Naive thymus-derived CD4-positive, alpha-beta T cell (primary cell): ENCODE results near the gene CHTOP. TPM values are rescaled to one million over a fixed set of nuclear protein-coding genes. Genes with fewer than 3 reads are reported as not detected.

Experiments used
- ATAC-seq: fragments of 150-1000 bp; cut with Tn5 transposase; 2 replicates; pipeline ENCODE4 v1.10.0; 2021; ENCODE audit warnings: mild to moderate bottlenecking, moderate library complexity
- CTCF ChIA-PET: fragments of 350-600 bp; sonication (Branson Sonifier 250); formaldehyde crosslinking; loops from one replicate; lab custom pipeline; 2021; ENCODE audit warnings: antibody characterized with exemption; lab: Charles Lee
- POLR2A ChIA-PET: fragments of 350-600 bp; sonication (Branson Sonifier 250); formaldehyde crosslinking; loops from one replicate; lab custom pipeline; 2021; ENCODE audit warnings: antibody characterized with exemption, inconsistent platforms; lab: Charles Lee
- DNase-seq, 9 donors: peaks; one replicate each; pipeline versions ENCODE4 v3.0.0 to v3.0.0-alpha.2; 2020 to 2022; ENCODE audit warnings: mixed read lengths in 1 of 9
- H3K27ac ChIP-seq: one replicate; pipeline ENCODE4 v1.7.0; 2013; ENCODE audit warnings: mild to moderate bottlenecking, low read depth, low read length, moderate library complexity
- H3K27me3 ChIP-seq, 2 donors: one replicate each; pipeline ENCODE4 v1.7.0; 2013; ENCODE audit warnings: low read length in 2 of 2, mild to moderate bottlenecking in 2 of 2, moderate library complexity in 2 of 2; ENCODE audit not compliant: control insufficient read depth in 2 of 2, insufficient read depth in 2 of 2
- H3K36me3 ChIP-seq, 3 experiments: 1 replicate in 2 of 3; 2 replicates in 1 of 3; pipeline ENCODE4 v1.7.0; 2013; ENCODE audit warnings: low read length in 3 of 3, mild to moderate bottlenecking in 3 of 3, moderate library complexity in 1 of 3; ENCODE audit not compliant: insufficient read depth in 3 of 3, control insufficient read depth in 2 of 3
- H3K4me1 ChIP-seq, 2 donors: one replicate each; pipeline ENCODE4 v1.7.0; 2013; ENCODE audit warnings: low read length in 2 of 2, mild to moderate bottlenecking in 2 of 2, moderate library complexity in 1 of 2; ENCODE audit not compliant: control insufficient read depth in 2 of 2, insufficient read depth in 2 of 2
- H3K4me3 ChIP-seq: 2 replicates; pipeline ENCODE4 v1.7.0; 2013; ENCODE audit warnings: mild to moderate bottlenecking, low read length
- H3K9me3 ChIP-seq, 3 experiments: 1 replicate in 2 of 3; 2 replicates in 1 of 3; pipeline ENCODE4 v1.7.0; 2013; ENCODE audit warnings: low read length in 3 of 3; ENCODE audit not compliant: control insufficient read depth in 2 of 3
- H3K27ac Mint-ChIP-seq, 9 donors: one replicate each; pipeline ENCODE4 v1.8.0; 2020 to 2022; ENCODE audit warnings: mixed read lengths in 9 of 9, mild to moderate bottlenecking in 8 of 9, moderate library complexity in 5 of 9, inconsistent platforms in 2 of 9
- H3K27me3 Mint-ChIP-seq, 5 donors: one replicate each; pipeline ENCODE4 v1.8.0; 2021 to 2022; ENCODE audit warnings: mixed read lengths in 5 of 5, mild to moderate bottlenecking in 1 of 5
- H3K36me3 Mint-ChIP-seq, 5 donors: one replicate each; pipeline ENCODE4 v1.8.0; 2020 to 2022; ENCODE audit warnings: mixed read lengths in 5 of 5, mild to moderate bottlenecking in 3 of 5, inconsistent platforms in 1 of 5
- H3K4me1 Mint-ChIP-seq, 7 donors: one replicate each; pipeline ENCODE4 v1.8.0; 2020 to 2022; ENCODE audit warnings: mixed read lengths in 7 of 7, mild to moderate bottlenecking in 3 of 7, inconsistent platforms in 1 of 7
- H3K4me3 Mint-ChIP-seq, 10 donors: one replicate each; pipeline ENCODE4 v1.8.0; 2020 to 2022; ENCODE audit warnings: mild to moderate bottlenecking in 10 of 10, mixed read lengths in 10 of 10, moderate library complexity in 6 of 10, inconsistent platforms in 2 of 10
- H3K9me3 Mint-ChIP-seq, 11 donors: one replicate each; pipeline ENCODE4 v1.8.0; 2020 to 2022; ENCODE audit warnings: mixed read lengths in 11 of 11, mild to moderate bottlenecking in 4 of 11, inconsistent platforms in 1 of 11, moderate library complexity in 1 of 11
- intact Hi-C, 2 donors: fragments of 100-400 bp; cut with micrococcal nuclease; formaldehyde crosslinking; loops; one replicate each; pipeline ENCODE4 v1.15.1; 2023
- polyA plus RNA-seq, 2 donors: library from polyadenylated mRNA; unstranded; fragments of 300-500 nt; fragmentation: Illumina TruSeq; gene quantifications; one replicate each; pipeline ENCODE4 v1.2.3, GENCODE V29; 2021
- total RNA-seq, 6 experiments: library from RNA in 5 of 6; stranded (reverse) in 5 of 6; gene quantifications; 1 replicate in 5 of 6; 2 replicates in 1 of 6; pipeline ENCODE4 v1.2.3 and lab custom pipeline; 2021 to 2026

Gene CHTOP
- total and polyA plus RNA-seq, 7 experiments from 2014 or later, result 57.4 to 143 (median 101) TPM

- POLR2A ChIA-PET, result no interaction called here
These were observed 41.1 kb upstream of the CHTOP start for GRCh38 chr1:153592748-153593147.

GRCh38 chr1:153597206-153597605 is 36.7 kb upstream of the CHTOP start:
- Histone ChIP-seq H3K4me1 (peaks cover 0 to 4% of the 10 kb centered on the region in 2 donors), H3K9me3 (no peaks in the 10 kb centered on the region), H3K36me3 (no peaks in the 10 kb centered on the region), H3K4me3 (no peak overlapping the region), H3K27me3 (no peaks in the 10 kb centered on the region), H3K27ac (no peak overlapping the region)
- no peaks in the 10 kb centered on the region for H3K27me3 Mint-ChIP-seq
- no peak for DNase-seq
- ATAC-seq, result peak; percentile 58
- H3K4me3 Mint-ChIP-seq, result no peak overlapping the region
- H3K36me3 Mint-ChIP-seq, result peaks cover 0 to 4% (median 0%) of the 10 kb centered on the region in 5 donors
- peaks cover 9 to 22% (median 11%) of the 10 kb centered on the region in 7 donors for H3K4me1 Mint-ChIP-seq
- intact Hi-C loops, result no loop called here
- POLR2A ChIA-PET, result no interaction called here
- CTCF ChIA-PET, result no interaction called here
- no peaks in the 10 kb centered on the region for H3K9me3 Mint-ChIP-seq
- H3K27ac Mint-ChIP-seq, result peak overlapping the region in 2 of 9 donors; percentile 40 to 47

More at GRCh38 chr1:153592748-153593147, 41.1 kb upstream of the CHTOP start:
- Mint-ChIP-seq H3K36me3 (peaks cover 0 to 4% (median 0%) of the 10 kb centered on the region in 5 donors), H3K9me3 (no peaks in the 10 kb centered on the region), H3K27me3 (peaks cover 0 to 1% (median 0%) of the 10 kb centered on the region in 5 donors), H3K4me3 (no peak overlapping the region), H3K4me1 (peaks cover 0 to 6% (median 0%) of the 10 kb centered on the region in 7 donors), H3K27ac (no peak overlapping the region)
- DNase-seq (no peak), ATAC-seq (no peak)
- H3K9me3 ChIP-seq, result no peaks in the 10 kb centered on the region
- H3K4me3 ChIP-seq, result no peak overlapping the region
- H3K27me3 ChIP-seq, result no peaks in the 10 kb centered on the region
- CTCF ChIA-PET, result no interaction called here
- no peaks in the 10 kb centered on the region for H3K36me3 ChIP-seq
- no peak overlapping the region for H3K27ac ChIP-seq
- intact Hi-C loops, result no loop called here
- H3K4me1 ChIP-seq, result no peaks in the 10 kb centered on the region

DNA sequence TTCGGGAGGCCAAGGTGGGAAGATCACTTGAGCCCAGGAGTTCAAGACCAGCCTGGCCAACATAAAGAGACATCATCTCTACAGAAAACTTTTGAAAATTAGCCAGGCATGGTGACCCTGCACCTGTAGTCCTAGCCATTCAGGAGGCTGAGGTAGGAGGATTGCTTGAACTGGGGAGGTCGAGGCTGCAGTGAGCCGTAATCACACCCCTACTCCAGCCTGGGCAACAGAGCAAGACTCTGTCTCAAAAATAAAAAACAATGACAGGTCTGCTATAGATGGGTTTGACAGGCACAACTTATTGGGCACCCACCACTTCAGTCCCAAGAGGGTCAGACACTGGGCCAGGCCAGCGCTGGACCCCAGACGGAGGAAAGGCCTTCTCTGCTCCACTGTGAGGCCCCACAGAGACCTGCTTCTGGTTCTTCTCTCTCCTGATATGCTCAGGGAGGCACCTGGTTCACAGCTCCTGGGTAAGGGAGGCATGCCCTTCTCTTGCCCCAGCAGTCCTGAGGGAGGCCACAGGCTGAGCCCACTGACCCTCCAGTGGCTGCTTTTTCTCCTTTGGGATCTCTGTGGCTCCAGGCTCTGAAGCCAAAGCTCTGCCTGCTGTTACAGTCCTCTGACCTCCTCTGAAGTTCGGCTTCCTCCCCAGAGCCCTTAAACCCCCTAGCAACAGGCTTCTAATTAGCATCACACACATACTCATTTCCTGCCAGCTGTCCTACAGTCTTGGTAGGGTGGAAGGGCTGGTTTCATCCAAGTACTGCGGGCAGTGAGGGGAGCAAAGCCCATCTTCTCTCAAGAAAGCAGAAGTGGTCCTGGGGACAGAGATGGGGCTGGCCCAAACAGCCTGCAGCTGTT is 35.3 kb upstream of the CHTOP start:
- Mint-ChIP-seq H3K4me1 (peaks cover 9 to 28% (median 17%) of the 10 kb centered on the region in 7 donors), H3K27ac (peak overlapping the region in 5 of 9 donors; percentile 21 to 80 (median 75)), H3K27me3 (no peaks in the 10 kb centered on the region), H3K36me3 (peaks cover 0 to 4% (median 0%) of the 10 kb centered on the region in 5 donors), H3K9me3 (no peaks in the 10 kb centered on the region), H3K4me3 (peak overlapping the region in 1 of 10 donors; percentile 27)
- peak; percentile 86 for ATAC-seq
- peak in 5 of 9 donors; percentile 1 to 18 (median 12) for DNase-seq
- H3K36me3 ChIP-seq, result no peaks in the 10 kb centered on the region
- H3K4me3 ChIP-seq, result no peak overlapping the region
- ChIA-PET CTCF (interaction anchor here (0.5 to 1.4 kb wide), 4 partner anchors 81 to 1618 kb away, joined by 3 to 7 read pairs (median 4); no protein-coding TSS in a partner anchor), POLR2A (no interaction called here)
- H3K27ac ChIP-seq, result no peak overlapping the region
- no peaks in the 10 kb centered on the region for H3K27me3 ChIP-seq
- H3K4me1 ChIP-seq, result peaks cover 0 to 4% of the 10 kb centered on the region in 2 donors
- no peaks in the 10 kb centered on the region for H3K9me3 ChIP-seq
- intact Hi-C loops, result no loop called here

- peaks cover 0 to 6% (median 0%) of the 10 kb centered on the region in 5 donors for H3K27me3 Mint-ChIP-seq
These were observed 34.0 kb upstream of the CHTOP start for GRCh38 chr1:153599847-153600246.

DNA sequence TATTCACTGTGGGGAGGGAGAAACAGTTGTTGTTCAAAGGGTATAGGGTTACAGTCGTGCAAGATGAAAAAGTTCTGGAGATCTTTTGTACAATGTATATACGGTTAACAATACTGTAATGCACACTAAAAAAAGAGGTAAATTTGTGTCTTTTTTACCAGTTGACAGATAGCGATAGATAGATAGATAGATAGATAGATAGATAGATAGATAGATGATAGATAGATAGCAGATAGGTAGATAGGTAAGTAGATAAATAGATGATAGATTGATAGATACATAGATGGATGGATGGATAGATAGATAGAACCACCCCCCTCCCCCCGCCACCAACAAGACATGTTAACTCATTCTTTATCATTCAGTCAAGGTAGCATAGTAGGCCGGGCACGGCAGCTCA is 31.1 kb upstream of the CHTOP start:
- H3K4me3 Mint-ChIP-seq, result no peak overlapping the region
- peak overlapping the region in 1 of 9 donors; percentile 1 for H3K27ac Mint-ChIP-seq

More at GRCh38 chr1:153599847-153600246, 34.0 kb upstream of the CHTOP start:
- H3K4me1 ChIP-seq, result peaks cover 0 to 4% of the 10 kb centered on the region in 2 donors
- peaks cover 0 to under 1% (median 0%) of the 10 kb centered on the region in 5 donors for H3K36me3 Mint-ChIP-seq
- intact Hi-C loops, result no loop called here
- no peak overlapping the region for H3K27ac ChIP-seq
- POLR2A ChIA-PET, result no interaction called here
- H3K36me3 ChIP-seq, result no peaks in the 10 kb centered on the region
- H3K4me3 Mint-ChIP-seq, result no peak overlapping the region
- CTCF ChIA-PET, result interaction anchor here (0.7 kb wide), 1 partner anchor 1619 kb away, joined by 3 read pairs; no protein-coding TSS in a partner anchor
- no peak overlapping the region for H3K27ac Mint-ChIP-seq
- H3K9me3 ChIP-seq, result no peaks in the 10 kb centered on the region
- DNase-seq, result no peak
- H3K4me3 ChIP-seq, result no peak overlapping the region
- no peaks in the 10 kb centered on the region for H3K9me3 Mint-ChIP-seq
- peaks cover 9 to 28% (median 17%) of the 10 kb centered on the region in 7 donors for H3K4me1 Mint-ChIP-seq
- H3K27me3 ChIP-seq, result no peaks in the 10 kb centered on the region
- no peak for ATAC-seq

GRCh38 chr1:153606194-153606593 is 27.7 kb upstream of the CHTOP start:
- Histone ChIP-seq H3K27me3 (no peaks in the 10 kb centered on the region), H3K4me1 (no peaks in the 10 kb centered on the region), H3K36me3 (no peaks in the 10 kb centered on the region), H3K27ac (no peak overlapping the region), H3K9me3 (no peaks in the 10 kb centered on the region), H3K4me3 (no peak overlapping the region)
- ChIA-PET CTCF (no interaction called here), POLR2A (no interaction called here)
- intact Hi-C loops, result no loop called here
- peaks cover 0 to 15% (median 10%) of the 10 kb centered on the region in 7 donors for H3K4me1 Mint-ChIP-seq
- H3K27me3 Mint-ChIP-seq, result peaks cover 0 to 11% (median 0%) of the 10 kb centered on the region in 5 donors
- H3K9me3 Mint-ChIP-seq, result no peaks in the 10 kb centered on the region
- ATAC-seq (no peak), DNase-seq (no peak)
- no peaks in the 10 kb centered on the region for H3K36me3 Mint-ChIP-seq
- H3K27ac Mint-ChIP-seq, result no peak overlapping the region
- H3K4me3 Mint-ChIP-seq, result no peak overlapping the region

More for the DNA sequence above, 31.1 kb upstream of the CHTOP start:
- POLR2A ChIA-PET, result no interaction called here
- Histone ChIP-seq H3K4me3 (no peak overlapping the region), H3K9me3 (no peaks in the 10 kb centered on the region), H3K4me1 (peaks cover 0 to 4% of the 10 kb centered on the region in 2 donors), H3K27me3 (no peaks in the 10 kb centered on the region), H3K36me3 (no peaks in the 10 kb centered on the region), H3K27ac (no peak overlapping the region)
- Mint-ChIP-seq H3K9me3 (no peaks in the 10 kb centered on the region), H3K27me3 (peaks cover 0 to 11% (median 0%) of the 10 kb centered on the region in 5 donors), H3K4me1 (peaks cover 9 to 22% (median 17%) of the 10 kb centered on the region in 7 donors), H3K36me3 (no peaks in the 10 kb centered on the region)
- DNase-seq, result no peak
- intact Hi-C loops, result no loop called here
- CTCF ChIA-PET, result no interaction called here
- no peak for ATAC-seq
